ENCODE data around the gene ZNF236. TPM values are rescaled to one million over a fixed set of nuclear protein-coding genes. Genes with fewer than 3 reads are reported as not detected.
"Not testable (repeated sequence)": the region's sequence is repeated elsewhere in the genome, so short reads cannot be mapped to it uniquely, and the experiment has no call there.

ZNF236 gene
- total RNA-seq, 1 donor from 2014 or later, result 18.4 TPM

- H3K4me3 Mint-ChIP-seq, result no peak overlapping the region
- H3K27ac Mint-ChIP-seq (ENCODE audit: unreplicated experiment), result no peak overlapping the region
- H3K27me3 Mint-ChIP-seq (ENCODE audit: low read depth), result no peaks in the 10 kb centered on the region
- no peak for DNase-seq (ENCODE audit: low read depth, low spot score)
- H3K4me1 Mint-ChIP-seq, result peaks cover 57% of the 10 kb centered on the region
- H3K9me3 Mint-ChIP-seq, result peaks cover 12% of the 10 kb centered on the region
- no peaks in the 10 kb centered on the region for H3K36me3 Mint-ChIP-seq (ENCODE audit: low read depth)
- TF ChIP-seq CTCF (conservative IDR thresholded peaks at IDR 0.05), result no peak
Measured at GRCh38 chr18:77016936-77017335, 194.6 kb downstream of the ZNF236 start.

- DNase-seq (ENCODE audit: low read depth, low spot score), result no peak
- H3K4me3 Mint-ChIP-seq, result no peak overlapping the region
- peaks cover 52% of the 10 kb centered on the region for H3K4me1 Mint-ChIP-seq
- no peak overlapping the region for H3K27ac Mint-ChIP-seq (ENCODE audit: unreplicated experiment)
- TF ChIP-seq CTCF (conservative IDR thresholded peaks at IDR 0.05), result no peak
- no peaks in the 10 kb centered on the region for H3K27me3 Mint-ChIP-seq (ENCODE audit: low read depth)
- peaks cover 12% of the 10 kb centered on the region for H3K9me3 Mint-ChIP-seq
- no peaks in the 10 kb centered on the region for H3K36me3 Mint-ChIP-seq (ENCODE audit: low read depth)
Measured at GRCh38 chr18:77017355-77017754, 195.0 kb downstream of the ZNF236 start.

GRCh38 chr18:77018650-77019049, 196.3 kb downstream of the ZNF236 start:
- not testable (repeated sequence) for H3K27ac Mint-ChIP-seq (ENCODE audit: unreplicated experiment); H3K27me3 Mint-ChIP-seq (ENCODE audit: low read depth); H3K36me3 Mint-ChIP-seq (ENCODE audit: low read depth); H3K4me3 Mint-ChIP-seq; DNase-seq (ENCODE audit: low read depth, low spot score)
- H3K4me1 Mint-ChIP-seq, result peaks cover 55% of the 10 kb centered on the region
- peaks cover 12% of the 10 kb centered on the region for H3K9me3 Mint-ChIP-seq

- peaks cover 46% of the 10 kb centered on the region for H3K4me1 Mint-ChIP-seq
- no peak for TF ChIP-seq CTCF (conservative IDR thresholded peaks at IDR 0.05)
- no peaks in the 10 kb centered on the region for H3K36me3 Mint-ChIP-seq (ENCODE audit: low read depth)
- H3K27ac Mint-ChIP-seq (ENCODE audit: unreplicated experiment), result no peak overlapping the region
- H3K27me3 Mint-ChIP-seq (ENCODE audit: low read depth), result no peaks in the 10 kb centered on the region
- H3K4me3 Mint-ChIP-seq, result no peak overlapping the region
- no peak for DNase-seq (ENCODE audit: low read depth, low spot score)
- peaks cover 12% of the 10 kb centered on the region for H3K9me3 Mint-ChIP-seq
Measured at GRCh38 chr18:77019641-77020040, 197.3 kb downstream of the ZNF236 start.
